ENCODE results near the gene TEX13C.
"Not testable (repeated sequence)": the region's sequence is repeated elsewhere in the genome, so short reads cannot be mapped to it uniquely, and the experiment has no call there.

TEX13C gene

GRCh38 chrX:125319646-125320521, at the start of gene TEX13C:
TSS of gene TEX13C (plus strand) at chrX:125319871. CDS start at chrX:125320120, 249 bp downstream.
- DNase-seq (ENCODE audit: low read depth in 2 of 2): no peak

- no peak for DNase-seq (ENCODE audit: low read depth in 2 of 2)
These were observed 32.4 kb upstream of the TEX13C start for GRCh38 chrX:125287282-125287681.

- no peak for DNase-seq (ENCODE audit: low read depth in 2 of 2)
These were observed 31.3 kb upstream of the TEX13C start for GRCh38 chrX:125288343-125288742.

GRCh38 chrX:125289209-125289608, 30.5 kb upstream of the TEX13C start:
- DNase-seq (ENCODE audit: low read depth in 2 of 2): no peak

- DNase-seq (ENCODE audit: low read depth in 2 of 2): no peak
These were observed 29.8 kb upstream of the TEX13C start for GRCh38 chrX:125289920-125290319.

GRCh38 chrX:125291124-125291523, 28.5 kb upstream of the TEX13C start:
- DNase-seq (ENCODE audit: low read depth in 2 of 2): no peak

GRCh38 chrX:125293850-125294780, 25.6 kb upstream of the TEX13C start:
- no peak for DNase-seq (ENCODE audit: low read depth in 2 of 2)

GRCh38 chrX:125295337-125295736, 24.3 kb upstream of the TEX13C start:
- DNase-seq (ENCODE audit: low read depth in 2 of 2): no peak

- DNase-seq (ENCODE audit: low read depth in 2 of 2): no peak
These were observed 20.8 kb upstream of the TEX13C start for GRCh38 chrX:125298871-125299270.

GRCh38 chrX:125306335-125306866, 13.3 kb upstream of the TEX13C start:
- DNase-seq (ENCODE audit: low read depth in 2 of 2): no peak

GRCh38 chrX:125308653-125309052, 11.0 kb upstream of the TEX13C start:
- no peak for DNase-seq (ENCODE audit: low read depth in 2 of 2)

GRCh38 chrX:125319166-125319565, 505 bp upstream of the TEX13C start:
- not testable (repeated sequence) for DNase-seq (ENCODE audit: low read depth in 2 of 2)

- no peak for DNase-seq (ENCODE audit: low read depth in 2 of 2)
These were observed 2.8 kb downstream of the TEX13C start for GRCh38 chrX:125322431-125322830.

- DNase-seq (ENCODE audit: low read depth in 2 of 2): no peak
These were observed 6.9 kb downstream of the TEX13C start for GRCh38 chrX:125326599-125326998.

GRCh38 chrX:125327891-125328290, 8.2 kb downstream of the TEX13C start:
- no peak for DNase-seq (ENCODE audit: low read depth in 2 of 2)

- DNase-seq (ENCODE audit: low read depth in 2 of 2): no peak
These were observed 13.9 kb downstream of the TEX13C start for GRCh38 chrX:125333583-125333982.

GRCh38 chrX:125340490-125340889, 20.8 kb downstream of the TEX13C start:
- no peak for DNase-seq (ENCODE audit: low read depth in 2 of 2)

- no peak for DNase-seq (ENCODE audit: low read depth in 2 of 2)
These were observed 54.5 kb downstream of the TEX13C start for GRCh38 chrX:125374169-125374568.

All from activated CD4-positive, alpha-beta T cell treated with anti-CD3 and anti-CD28 coated beads for 24 hours (primary cell).